Type B pancreatic cell (in vitro differentiated cells): ENCODE measurements around the gene WIZ. TPM values are rescaled to one million over a fixed set of nuclear protein-coding genes. Genes with fewer than 3 reads are reported as not detected.
"Not testable (repeated sequence)": the region's sequence is repeated elsewhere in the genome, so short reads cannot be mapped to it uniquely, and the experiment has no call there.

Experiments used
- DNase-seq: peaks from one replicate; pipeline ENCODE4 v3.0.0; 2021; ENCODE audit warnings: mixed read lengths; ENCODE audit not compliant: unreplicated experiment; ENCODE audit errors: extremely low spot score
- H3K27ac Mint-ChIP-seq: 2 replicates; pipeline ENCODE4 v1.8.0; 2021; ENCODE audit warnings: mild to moderate bottlenecking, mixed read lengths
- H3K27me3 Mint-ChIP-seq: 2 replicates; pipeline ENCODE4 v1.8.0; 2021; ENCODE audit warnings: mixed read lengths
- H3K36me3 Mint-ChIP-seq: 2 replicates; pipeline ENCODE4 v1.8.0; 2021; ENCODE audit warnings: mixed read lengths
- H3K4me1 Mint-ChIP-seq: one replicate; pipeline ENCODE4 v1.8.0; 2021; ENCODE audit warnings: mixed read lengths; ENCODE audit not compliant: unreplicated experiment
- H3K4me3 Mint-ChIP-seq: 2 replicates; pipeline ENCODE4 v1.8.0; 2021; ENCODE audit warnings: mild to moderate bottlenecking, mixed read lengths
- H3K9me3 Mint-ChIP-seq: 2 replicates; pipeline ENCODE4 v1.8.0; 2021; ENCODE audit warnings: mixed read lengths
- total RNA-seq: library from RNA; stranded (reverse); gene quantifications from 2 replicates; pipeline ENCODE4 v1.2.1, GENCODE V29; 2021; ENCODE audit warnings: low replicate concordance
- TF ChIP-seq, protein P1 (sequence below): fragments of 200-600 bp; sonication (generic); conservative IDR thresholded peaks from 2 replicates; pipeline ENCODE4 v1.5.0; 2021; ENCODE audit warnings: antibody characterized with exemption, mild to moderate bottlenecking

WIZ gene
- total RNA-seq, 1 donor from 2014 or later: 45.8 TPM

GRCh38 chr19:15475169-15475568 lies 25.4 kb upstream of the WIZ start:
- Mint-ChIP-seq H3K9me3 (no peaks in the 10 kb centered on the region), H3K4me1 (no peaks in the 10 kb centered on the region), H3K27me3 (peaks cover 17% of the 10 kb centered on the region), H3K27ac (no peak overlapping the region), H3K4me3 (no peak overlapping the region), H3K36me3 (no peaks in the 10 kb centered on the region)
- no peak for DNase-seq
- TF ChIP-seq, protein P1, sequence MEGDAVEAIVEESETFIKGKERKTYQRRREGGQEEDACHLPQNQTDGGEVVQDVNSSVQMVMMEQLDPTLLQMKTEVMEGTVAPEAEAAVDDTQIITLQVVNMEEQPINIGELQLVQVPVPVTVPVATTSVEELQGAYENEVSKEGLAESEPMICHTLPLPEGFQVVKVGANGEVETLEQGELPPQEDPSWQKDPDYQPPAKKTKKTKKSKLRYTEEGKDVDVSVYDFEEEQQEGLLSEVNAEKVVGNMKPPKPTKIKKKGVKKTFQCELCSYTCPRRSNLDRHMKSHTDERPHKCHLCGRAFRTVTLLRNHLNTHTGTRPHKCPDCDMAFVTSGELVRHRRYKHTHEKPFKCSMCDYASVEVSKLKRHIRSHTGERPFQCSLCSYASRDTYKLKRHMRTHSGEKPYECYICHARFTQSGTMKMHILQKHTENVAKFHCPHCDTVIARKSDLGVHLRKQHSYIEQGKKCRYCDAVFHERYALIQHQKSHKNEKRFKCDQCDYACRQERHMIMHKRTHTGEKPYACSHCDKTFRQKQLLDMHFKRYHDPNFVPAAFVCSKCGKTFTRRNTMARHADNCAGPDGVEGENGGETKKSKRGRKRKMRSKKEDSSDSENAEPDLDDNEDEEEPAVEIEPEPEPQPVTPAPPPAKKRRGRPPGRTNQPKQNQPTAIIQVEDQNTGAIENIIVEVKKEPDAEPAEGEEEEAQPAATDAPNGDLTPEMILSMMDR: no peak

- H3K9me3 Mint-ChIP-seq, DNase-seq, H3K4me3 Mint-ChIP-seq: not testable (repeated sequence)
Observed at GRCh38 chr19:15473821-15474220, 24.1 kb upstream of the WIZ start.

GRCh38 chr19:15471639-15472101 lies 21.9 kb upstream of the WIZ start:
- H3K4me1 Mint-ChIP-seq: no peaks in the 10 kb centered on the region
- H3K27me3 Mint-ChIP-seq: peaks cover 45% of the 10 kb centered on the region
- no peak for DNase-seq
- H3K27ac Mint-ChIP-seq: no peak overlapping the region
- H3K4me3 Mint-ChIP-seq: no peak overlapping the region
- H3K9me3 Mint-ChIP-seq: no peaks in the 10 kb centered on the region
- TF ChIP-seq, protein P1: no peak
- no peaks in the 10 kb centered on the region for H3K36me3 Mint-ChIP-seq

More at GRCh38 chr19:15473821-15474220, 24.1 kb upstream of the WIZ start:
- H3K36me3 Mint-ChIP-seq, H3K4me1 Mint-ChIP-seq, H3K27ac Mint-ChIP-seq: not testable (repeated sequence)
- peaks cover 26% of the 10 kb centered on the region for H3K27me3 Mint-ChIP-seq

DNA sequence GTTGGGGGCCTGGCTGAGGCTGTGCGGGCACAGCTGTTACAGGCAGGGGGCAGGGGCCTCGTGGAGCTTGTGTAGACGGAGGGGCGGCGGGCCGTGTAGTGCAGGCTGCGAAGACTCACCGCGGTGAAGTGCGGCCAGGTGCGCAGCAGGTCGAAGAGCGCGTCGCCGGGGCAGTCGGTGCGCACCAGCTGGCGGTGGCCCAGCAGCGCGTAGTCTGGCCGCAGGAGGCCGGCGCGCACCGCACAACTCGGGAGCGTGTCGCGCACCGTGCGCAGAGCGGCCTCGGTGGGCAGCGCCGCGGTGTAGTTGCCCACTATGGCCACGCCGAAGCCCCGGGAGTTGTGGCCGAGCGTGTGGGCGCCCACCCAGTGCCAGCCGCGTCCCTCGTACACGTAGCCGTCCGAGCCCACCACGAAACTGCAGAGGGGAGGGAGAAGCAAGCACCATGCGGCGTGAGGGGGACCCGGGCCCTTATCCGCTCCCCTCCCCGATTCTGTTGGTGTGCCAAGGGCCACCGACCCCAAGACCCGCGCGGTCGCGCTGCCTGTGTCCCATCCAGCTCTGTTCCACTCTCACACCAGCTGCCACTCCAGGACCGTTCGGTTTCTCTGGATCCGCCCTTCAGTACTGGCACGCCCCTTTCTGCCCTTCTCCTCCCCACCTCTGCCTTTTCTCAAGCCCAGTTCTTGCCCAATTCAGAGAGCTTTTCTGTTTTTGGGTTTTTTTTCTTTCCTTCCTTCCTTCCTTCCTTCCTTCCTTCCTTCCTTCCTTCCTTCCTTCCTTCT lies 19.9 kb upstream of the WIZ start:
- H3K9me3 Mint-ChIP-seq: no peaks in the 10 kb centered on the region
- no peak overlapping the region for H3K27ac Mint-ChIP-seq
- no peak overlapping the region for H3K4me3 Mint-ChIP-seq

GRCh38 chr19:15468675-15469512 lies 19.1 kb upstream of the WIZ start:
- TF ChIP-seq, protein P1: no peak
- H3K9me3 Mint-ChIP-seq: no peaks in the 10 kb centered on the region
- H3K36me3 Mint-ChIP-seq: no peaks in the 10 kb centered on the region
- H3K4me1 Mint-ChIP-seq: no peaks in the 10 kb centered on the region
- no peak for DNase-seq
- H3K27ac Mint-ChIP-seq: no peak overlapping the region
- no peak overlapping the region for H3K4me3 Mint-ChIP-seq
- H3K27me3 Mint-ChIP-seq: peaks cover 55% of the 10 kb centered on the region

More for the DNA sequence above, 19.9 kb upstream of the WIZ start:
- H3K4me1 Mint-ChIP-seq: no peaks in the 10 kb centered on the region
- TF ChIP-seq, protein P1: no peak
- no peaks in the 10 kb centered on the region for H3K36me3 Mint-ChIP-seq
- peaks cover 52% of the 10 kb centered on the region for H3K27me3 Mint-ChIP-seq
- no peak for DNase-seq
